BLaER1 treated with 17β-estradiol and CSF1 and Interleukin-3, amounts not matched to agents 10 nM and 100 nM (cell line): Measurements from ENCODE around the gene SEZ6L.

Experiments
- H3K27ac ChIP-seq, 11 experiments: shearing (Covaris generic); formaldehyde crosslinking; 2 replicates each; pipeline ENCODE4 v1.8.1; 2022
- H3K27me3 ChIP-seq, 11 experiments: shearing (Covaris generic); formaldehyde crosslinking; 2 replicates each; pipeline ENCODE4 v1.8.1; 2022
- H3K36me3 ChIP-seq, 11 experiments: shearing (Covaris generic); formaldehyde crosslinking; 2 replicates each; pipeline ENCODE4 v1.8.1; 2022
- H3K4me1 ChIP-seq, 10 experiments: shearing (Covaris generic); formaldehyde crosslinking; 2 replicates each; pipeline ENCODE4 v1.8.1; 2022
- H3K4me2 ChIP-seq, 11 experiments: shearing (Covaris generic); formaldehyde crosslinking; 2 replicates each; pipeline ENCODE4 v1.8.1; 2022
- H3K4me3 ChIP-seq, 10 experiments: shearing (Covaris generic); formaldehyde crosslinking; 2 replicates each; pipeline ENCODE4 v1.8.1; 2022
- H3K9ac ChIP-seq, 11 experiments: shearing (Covaris generic); formaldehyde crosslinking; 2 replicates each; pipeline ENCODE4 v1.8.1; 2022
- H3K9me3 ChIP-seq, 11 experiments: shearing (Covaris generic); formaldehyde crosslinking; replicated peaks in 1 of 11; 2 replicates each; pipeline ENCODE4 v1.8.1; 2022
- H4K20me1 ChIP-seq, 11 experiments: shearing (Covaris generic); formaldehyde crosslinking; 2 replicates each; pipeline ENCODE4 v1.8.1; 2022
- Cebpa-rat ChIP-seq, 11 experiments: shearing (Covaris generic); IDR thresholded peaks; 2 replicates each; pipeline ENCODE4 v1.8.1; 2022

SEZ6L gene

DNA sequence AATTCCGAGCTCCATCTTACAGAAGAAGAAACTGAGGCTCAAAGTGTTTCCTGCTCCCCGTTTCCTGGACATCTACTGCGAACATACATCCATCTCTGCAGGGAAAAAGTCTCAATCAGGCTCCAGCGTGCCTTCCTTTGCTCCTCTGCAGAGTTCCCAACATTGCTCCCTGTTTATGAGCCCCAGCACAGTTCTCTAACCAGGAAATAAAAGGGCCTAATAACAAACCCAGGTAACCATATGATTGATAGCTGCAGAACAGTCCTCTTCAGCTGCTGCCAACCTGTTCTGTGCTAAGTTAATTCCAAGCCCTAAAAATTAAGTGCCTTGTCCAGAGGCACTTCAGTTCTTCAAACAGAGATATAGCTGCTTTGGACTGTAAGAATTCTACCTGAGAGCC lies 154.9 kb downstream of the SEZ6L start:
- TF ChIP-seq Cebpa-rat (IDR thresholded peaks at IDR 0.05): no peak
- H3K9ac ChIP-seq: no peak overlapping the region
- peaks cover 0 to 14% (median 0%) of the 10 kb centered on the region in 11 experiments; a peak in 1 of 22 replicates for H4K20me1 ChIP-seq
- peaks cover 0 to 21% (median 11%) of the 10 kb centered on the region in 10 experiments; a peak in 10 of 20 replicates for H3K4me1 ChIP-seq
- H3K27me3 ChIP-seq: no peaks in the 10 kb centered on the region
- no peaks in the 10 kb centered on the region for H3K9me3 ChIP-seq
- no peak overlapping the region for H3K27ac ChIP-seq
- no peak overlapping the region for H3K4me2 ChIP-seq
- no peaks in the 10 kb centered on the region for H3K36me3 ChIP-seq
- no peak overlapping the region for H3K4me3 ChIP-seq

DNA sequence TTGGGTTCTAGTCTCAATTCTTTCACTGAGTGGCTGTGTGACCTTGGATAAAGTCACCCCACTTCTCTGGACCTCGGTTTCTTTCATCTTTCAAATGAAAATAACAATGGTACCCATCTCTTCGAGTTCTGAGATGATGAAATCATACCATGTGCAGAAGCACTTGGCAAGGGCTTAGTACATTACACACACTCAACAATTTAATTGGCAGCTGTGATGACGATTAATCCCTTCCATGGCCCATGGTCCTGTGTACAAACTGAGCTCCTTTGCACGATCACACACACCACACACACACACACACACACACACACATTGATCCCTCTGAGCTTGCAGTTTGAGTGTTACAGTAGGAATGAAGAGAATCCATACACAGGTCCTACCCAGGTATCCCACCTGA lies 156.4 kb downstream of the SEZ6L start:
- H3K4me3 ChIP-seq: no peak overlapping the region
- H3K9me3 ChIP-seq: no peaks in the 10 kb centered on the region
- no peaks in the 10 kb centered on the region for H3K27me3 ChIP-seq
- TF ChIP-seq Cebpa-rat (IDR thresholded peaks at IDR 0.05): no peak
- peaks cover 0 to 18% (median 10%) of the 10 kb centered on the region in 10 experiments; a peak in 10 of 20 replicates for H3K4me1 ChIP-seq
- H3K9ac ChIP-seq: no peak overlapping the region
- H3K27ac ChIP-seq: no peak overlapping the region
- peaks cover 0 to 14% (median 0%) of the 10 kb centered on the region in 11 experiments; a peak in 1 of 22 replicates for H4K20me1 ChIP-seq
- no peaks in the 10 kb centered on the region for H3K36me3 ChIP-seq
- H3K4me2 ChIP-seq: no peak overlapping the region

DNA sequence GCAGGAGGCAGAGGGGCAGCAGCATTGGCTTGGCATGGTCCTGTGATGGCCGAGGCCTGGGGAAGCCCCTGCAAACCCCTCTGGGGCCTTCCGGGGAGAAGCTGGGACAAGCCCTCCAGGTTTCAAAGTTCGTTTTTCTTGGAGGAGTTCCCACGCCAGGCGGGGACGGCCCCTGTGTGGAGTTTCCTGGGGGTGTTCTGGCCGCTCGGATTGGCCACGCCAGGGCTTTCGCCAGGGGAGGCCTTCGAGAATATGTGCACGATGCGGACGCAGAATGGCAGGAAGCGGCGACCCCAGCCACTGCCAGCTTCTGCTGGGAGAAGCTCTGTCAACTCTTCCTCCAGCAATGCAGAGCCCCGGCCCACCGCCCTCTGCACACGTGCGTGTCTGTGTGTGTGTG lies 157.5 kb downstream of the SEZ6L start:
- H3K27me3 ChIP-seq: no peaks in the 10 kb centered on the region
- no peak overlapping the region for H3K27ac ChIP-seq
- 0 out of 22 replicates have a peak, but pooled peaks cover 0 to 7% (median 0%) of the 10 kb centered on the region in 11 experiments for H4K20me1 ChIP-seq
- peaks cover 0 to 12% (median 10%) of the 10 kb centered on the region in 10 experiments; a peak in 10 of 20 replicates for H3K4me1 ChIP-seq
- no peak overlapping the region for H3K9ac ChIP-seq
- H3K4me3 ChIP-seq: no peak overlapping the region
- no peaks in the 10 kb centered on the region for H3K9me3 ChIP-seq
- no peak for TF ChIP-seq Cebpa-rat (IDR thresholded peaks at IDR 0.05)
- peak overlapping the region in 6 of 11 experiments; percentile 11 to 46 (median 36); a peak in 10 of 22 replicates for H3K4me2 ChIP-seq
- no peaks in the 10 kb centered on the region for H3K36me3 ChIP-seq

DNA sequence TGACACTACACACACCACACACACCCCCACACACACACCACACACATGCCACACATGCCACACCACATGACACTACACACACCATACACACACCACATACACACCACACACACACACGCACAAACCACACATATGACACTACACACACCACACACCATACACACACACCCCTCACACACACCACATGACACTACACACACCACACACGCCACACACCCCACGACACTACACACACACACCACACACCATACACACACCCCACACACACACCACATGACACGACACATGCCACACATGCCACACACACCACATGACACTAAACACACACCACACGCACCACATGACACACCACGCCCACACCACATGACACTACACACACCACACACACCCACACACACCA lies 158.0 kb downstream of the SEZ6L start:
- TF ChIP-seq Cebpa-rat (IDR thresholded peaks at IDR 0.05): no peak
- Histone ChIP-seq H3K9ac (no peak overlapping the region), H3K4me1 (peaks cover 0 to 12% (median 10%) of the 10 kb centered on the region in 10 experiments; a peak in 10 of 20 replicates), H3K9me3 (no peaks in the 10 kb centered on the region), H4K20me1 (0 out of 22 replicates have a peak, but pooled peaks cover 0 to 7% (median 0%) of the 10 kb centered on the region in 11 experiments), H3K36me3 (no peaks in the 10 kb centered on the region), H3K4me2 (peak overlapping the region in 2 of 11 experiments; percentile 35 to 44; a peak in 3 of 22 replicates), H3K4me3 (no peak overlapping the region), H3K27me3 (no peaks in the 10 kb centered on the region), H3K27ac (no peak overlapping the region)

DNA sequence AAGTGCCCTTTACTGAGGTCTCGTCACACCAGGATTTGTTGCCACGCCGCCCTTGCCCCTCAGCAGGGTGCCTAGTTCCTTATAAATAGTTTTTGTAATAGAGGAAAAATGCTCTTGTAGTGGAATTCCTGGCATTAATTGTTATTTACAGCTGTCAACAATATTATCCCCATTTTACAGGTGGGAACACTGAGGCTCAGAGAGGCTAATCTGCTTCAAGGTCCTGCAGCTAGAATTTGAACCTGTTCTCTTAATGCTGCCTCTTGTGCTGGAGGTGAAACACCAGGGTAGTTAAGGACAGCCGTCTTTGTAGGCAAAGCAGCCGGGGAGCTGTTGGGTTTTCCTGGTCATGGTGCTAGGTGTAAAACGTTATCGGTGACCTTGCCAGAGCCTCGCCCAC lies 159.0 kb downstream of the SEZ6L start:
- Histone ChIP-seq H3K9me3 (no peaks in the 10 kb centered on the region), H3K4me3 (no peak overlapping the region), H3K27ac (no peak overlapping the region), H3K36me3 (no peaks in the 10 kb centered on the region), H3K9ac (no peak overlapping the region), H4K20me1 (peaks cover 0 to 7% (median 0%) of the 10 kb centered on the region in 11 experiments; a peak in 1 of 22 replicates), H3K4me2 (no peak overlapping the region), H3K27me3 (no peaks in the 10 kb centered on the region), H3K4me1 (peaks cover 0 to 12% (median 10%) of the 10 kb centered on the region in 10 experiments; a peak in 10 of 20 replicates)
- no peak for TF ChIP-seq Cebpa-rat (IDR thresholded peaks at IDR 0.05)

DNA sequence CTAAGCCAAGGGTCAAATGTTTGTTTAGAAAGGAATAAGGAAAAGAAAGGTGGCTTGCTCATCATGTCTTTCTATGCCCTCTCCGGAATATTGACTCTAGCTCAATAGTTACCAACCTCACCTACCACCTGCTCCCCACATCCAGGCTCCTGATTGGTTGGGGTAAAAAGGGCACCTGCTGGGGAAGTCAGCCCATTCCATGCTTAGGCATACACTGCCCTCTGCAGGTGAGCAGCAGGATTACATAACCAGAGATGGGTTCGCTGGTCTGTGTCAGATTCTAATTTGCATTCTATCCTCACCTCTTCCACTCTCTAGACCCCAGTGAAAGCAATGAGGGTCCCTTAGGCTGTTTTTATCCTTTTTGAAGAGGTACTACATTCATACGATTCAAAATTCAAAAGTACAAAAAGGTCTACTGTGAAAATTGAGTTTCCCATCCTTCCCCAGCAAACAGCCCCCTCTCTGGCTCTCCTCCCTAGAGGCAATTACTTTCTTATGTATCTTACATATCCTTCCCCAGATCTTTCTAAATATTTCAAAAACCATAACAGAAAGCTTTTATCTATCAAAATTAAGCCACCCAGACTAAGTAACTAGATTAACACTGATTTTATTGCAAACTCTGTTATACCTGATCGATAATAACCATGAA lies 161.8 kb downstream of the SEZ6L start:
- Histone ChIP-seq H3K9ac (no peak overlapping the region), H3K27me3 (no peaks in the 10 kb centered on the region), H3K36me3 (no peaks in the 10 kb centered on the region), H4K20me1 (peaks cover 0 to 7% (median 0%) of the 10 kb centered on the region in 11 experiments; a peak in 2 of 22 replicates), H3K4me3 (no peak overlapping the region), H3K9me3 (no peaks in the 10 kb centered on the region), H3K27ac (no peak overlapping the region), H3K4me1 (peaks cover 0 to 12% (median 10%) of the 10 kb centered on the region in 10 experiments; a peak in 10 of 20 replicates), H3K4me2 (no peak overlapping the region)
- TF ChIP-seq Cebpa-rat (IDR thresholded peaks at IDR 0.05): no peak

DNA sequence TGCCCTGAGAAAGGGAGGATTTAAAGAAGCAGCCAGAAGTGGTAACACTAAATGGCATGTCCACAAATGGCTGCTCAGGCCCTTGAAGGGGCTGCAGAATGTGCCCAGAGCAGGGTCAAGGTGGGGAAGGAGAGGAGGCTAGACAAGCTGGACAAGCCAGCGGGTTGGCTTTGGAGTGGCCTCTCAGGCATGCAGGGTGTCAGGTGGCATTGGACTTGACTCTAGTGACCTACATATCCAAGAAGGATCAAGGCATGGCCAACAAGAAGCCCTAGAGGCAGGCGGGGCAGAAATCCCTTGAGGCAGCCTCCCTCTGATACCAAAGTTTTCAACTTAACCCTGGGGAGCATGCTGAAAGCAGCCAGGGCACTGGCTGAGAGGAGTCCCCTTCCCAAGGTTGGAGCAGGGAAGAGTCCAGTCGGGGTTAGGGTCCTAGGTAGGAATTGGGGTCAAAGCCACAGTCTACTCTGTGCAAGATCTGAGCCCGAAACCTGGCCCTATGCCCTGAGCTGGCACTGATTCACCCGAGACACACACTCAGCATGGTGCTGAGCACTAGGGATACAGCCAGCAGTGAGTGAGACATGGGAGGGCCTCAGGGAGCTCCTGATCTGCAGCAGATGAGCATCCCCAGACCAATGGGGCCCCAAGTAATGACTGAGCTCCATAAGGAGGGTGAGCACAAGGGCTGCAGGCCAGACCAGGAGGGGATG lies 164.0 kb downstream of the SEZ6L start:
- H3K4me1 ChIP-seq: no peaks in the 10 kb centered on the region
- H3K4me3 ChIP-seq: no peak overlapping the region
- no peak overlapping the region for H3K4me2 ChIP-seq
- no peaks in the 10 kb centered on the region for H3K36me3 ChIP-seq
- no peak for TF ChIP-seq Cebpa-rat (IDR thresholded peaks at IDR 0.05)
- H3K9me3 ChIP-seq: no peaks in the 10 kb centered on the region
- peaks cover 0 to 6% (median 0%) of the 10 kb centered on the region in 11 experiments; a peak in 2 of 22 replicates for H4K20me1 ChIP-seq
- no peak overlapping the region for H3K27ac ChIP-seq
- no peak overlapping the region for H3K9ac ChIP-seq
- no peaks in the 10 kb centered on the region for H3K27me3 ChIP-seq

DNA sequence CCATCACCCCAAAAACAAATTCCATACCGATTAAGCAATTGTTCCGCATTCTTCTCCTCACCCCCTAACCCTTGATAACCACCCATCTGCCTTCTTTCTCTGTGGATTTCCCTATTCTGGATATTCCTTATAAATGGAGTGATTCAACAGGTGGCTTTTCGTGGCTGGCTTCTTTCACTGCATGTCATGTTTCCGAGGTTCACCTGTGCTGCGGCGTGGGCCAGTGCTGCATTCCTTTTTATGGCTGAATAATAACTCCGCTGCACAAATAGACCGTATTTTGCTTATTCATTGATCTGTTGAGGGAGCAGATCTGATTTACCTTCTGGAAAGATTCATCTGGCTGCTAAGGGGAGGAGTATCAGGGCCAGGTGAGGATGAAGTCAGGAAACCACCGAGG lies 165.0 kb downstream of the SEZ6L start:
- Histone ChIP-seq H3K36me3 (no peaks in the 10 kb centered on the region), H3K27ac (no peak overlapping the region), H3K9me3 (no peaks in the 10 kb centered on the region), H3K4me2 (no peak overlapping the region), H4K20me1 (peaks cover 0 to 6% (median 0%) of the 10 kb centered on the region in 11 experiments; a peak in 2 of 22 replicates), H3K27me3 (no peaks in the 10 kb centered on the region), H3K9ac (no peak overlapping the region), H3K4me1 (no peaks in the 10 kb centered on the region), H3K4me3 (no peak overlapping the region)
- TF ChIP-seq Cebpa-rat (IDR thresholded peaks at IDR 0.05): no peak

DNA sequence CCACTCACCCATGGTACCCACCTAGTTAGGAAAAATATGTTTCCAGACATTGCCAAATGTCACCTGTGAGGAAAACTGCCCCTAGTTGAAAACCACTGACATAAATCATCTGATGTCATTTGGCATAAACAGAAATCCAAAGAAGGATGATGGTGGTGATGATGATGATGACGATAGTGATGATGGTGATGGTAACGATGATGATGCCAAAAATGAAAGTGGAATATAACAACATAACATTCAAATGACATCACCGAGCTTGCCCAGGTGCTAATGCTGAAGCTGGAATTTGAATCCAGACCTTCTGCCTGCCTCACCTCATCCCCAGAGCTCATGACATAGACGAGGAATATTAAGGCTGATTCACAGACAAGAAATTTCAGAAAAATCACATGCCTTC lies 167.5 kb downstream of the SEZ6L start:
- no peaks in the 10 kb centered on the region for H3K36me3 ChIP-seq
- TF ChIP-seq Cebpa-rat (IDR thresholded peaks at IDR 0.05): no peak
- H3K4me2 ChIP-seq: no peak overlapping the region
- H3K27me3 ChIP-seq: no peaks in the 10 kb centered on the region
- H3K9ac ChIP-seq: no peak overlapping the region
- no peaks in the 10 kb centered on the region for H3K4me1 ChIP-seq
- H3K4me3 ChIP-seq: no peak overlapping the region
- H3K9me3 ChIP-seq: no peaks in the 10 kb centered on the region
- peaks cover 0 to 6% (median 0%) of the 10 kb centered on the region in 11 experiments; a peak in 2 of 22 replicates for H4K20me1 ChIP-seq
- H3K27ac ChIP-seq: no peak overlapping the region
